ENCODE measurements around the gene VIPR2.

Gene VIPR2

DNA sequence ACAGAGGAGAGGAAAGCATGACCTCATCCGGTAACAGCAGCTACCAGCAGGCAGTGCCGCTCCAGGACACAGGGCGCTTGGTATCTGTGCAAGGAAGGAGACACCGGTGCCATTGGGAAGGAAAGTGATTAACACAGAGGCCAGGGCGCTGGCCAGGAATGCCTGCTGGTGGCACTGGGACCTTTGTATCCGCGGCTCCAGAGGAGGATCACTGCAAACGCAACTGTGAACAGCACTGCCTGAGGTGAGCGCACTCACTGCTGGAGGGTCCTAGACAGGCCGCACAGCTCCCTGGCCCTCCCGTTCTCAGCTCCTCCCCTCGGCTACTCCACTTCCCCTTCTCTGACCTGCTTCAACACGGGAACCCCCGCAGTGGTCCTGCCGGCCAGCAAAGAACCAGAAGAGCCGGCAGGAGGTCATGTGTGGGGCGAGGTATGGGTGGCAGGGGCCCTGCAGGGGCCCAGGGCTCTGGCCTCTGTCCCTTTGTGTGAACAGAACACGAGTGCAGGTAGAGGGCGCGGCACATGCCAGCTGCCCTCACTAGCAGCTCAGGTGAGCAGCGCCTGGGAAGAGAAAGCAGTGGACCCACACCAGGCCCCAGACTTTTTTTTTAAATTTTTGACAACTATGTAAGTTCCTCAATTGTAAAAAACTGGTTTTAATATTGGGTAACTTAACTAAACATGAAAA is 107.6 kb downstream of the VIPR2 start:
- Histone ChIP-seq H3K79me2 (ENCODE audit: insufficient read depth, low read depth) (no peaks in the 10 kb centered on the region), H3K9ac (no peak overlapping the region), H3K27me3 (ENCODE audit: insufficient read depth, low read depth) (no peaks in the 10 kb centered on the region), H3K4me1 (ENCODE audit: low read depth, poor library complexity, severe bottlenecking) (peaks cover 42% of the 10 kb centered on the region), H2AFZ (ENCODE audit: low read depth) (no peak overlapping the region), H3K36me3 (ENCODE audit: insufficient read depth) (no peaks in the 10 kb centered on the region), H3K4me3 (IDR thresholded peaks at IDR 0.05; ENCODE audit: insufficient read depth, low read depth, low read length) (no peak overlapping the region), H3K4me2 (no peak overlapping the region), H3K27ac (peak overlapping the region; percentile 1; the same call in 1 of the 2 replicates), H4K20me1 (ENCODE audit: insufficient read depth) (no peaks in the 10 kb centered on the region)
- TF ChIP-seq, protein P1, sequence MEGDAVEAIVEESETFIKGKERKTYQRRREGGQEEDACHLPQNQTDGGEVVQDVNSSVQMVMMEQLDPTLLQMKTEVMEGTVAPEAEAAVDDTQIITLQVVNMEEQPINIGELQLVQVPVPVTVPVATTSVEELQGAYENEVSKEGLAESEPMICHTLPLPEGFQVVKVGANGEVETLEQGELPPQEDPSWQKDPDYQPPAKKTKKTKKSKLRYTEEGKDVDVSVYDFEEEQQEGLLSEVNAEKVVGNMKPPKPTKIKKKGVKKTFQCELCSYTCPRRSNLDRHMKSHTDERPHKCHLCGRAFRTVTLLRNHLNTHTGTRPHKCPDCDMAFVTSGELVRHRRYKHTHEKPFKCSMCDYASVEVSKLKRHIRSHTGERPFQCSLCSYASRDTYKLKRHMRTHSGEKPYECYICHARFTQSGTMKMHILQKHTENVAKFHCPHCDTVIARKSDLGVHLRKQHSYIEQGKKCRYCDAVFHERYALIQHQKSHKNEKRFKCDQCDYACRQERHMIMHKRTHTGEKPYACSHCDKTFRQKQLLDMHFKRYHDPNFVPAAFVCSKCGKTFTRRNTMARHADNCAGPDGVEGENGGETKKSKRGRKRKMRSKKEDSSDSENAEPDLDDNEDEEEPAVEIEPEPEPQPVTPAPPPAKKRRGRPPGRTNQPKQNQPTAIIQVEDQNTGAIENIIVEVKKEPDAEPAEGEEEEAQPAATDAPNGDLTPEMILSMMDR (conservative IDR thresholded peaks at IDR 0.05; ENCODE audit: low read depth, low read length): no peak

DNA sequence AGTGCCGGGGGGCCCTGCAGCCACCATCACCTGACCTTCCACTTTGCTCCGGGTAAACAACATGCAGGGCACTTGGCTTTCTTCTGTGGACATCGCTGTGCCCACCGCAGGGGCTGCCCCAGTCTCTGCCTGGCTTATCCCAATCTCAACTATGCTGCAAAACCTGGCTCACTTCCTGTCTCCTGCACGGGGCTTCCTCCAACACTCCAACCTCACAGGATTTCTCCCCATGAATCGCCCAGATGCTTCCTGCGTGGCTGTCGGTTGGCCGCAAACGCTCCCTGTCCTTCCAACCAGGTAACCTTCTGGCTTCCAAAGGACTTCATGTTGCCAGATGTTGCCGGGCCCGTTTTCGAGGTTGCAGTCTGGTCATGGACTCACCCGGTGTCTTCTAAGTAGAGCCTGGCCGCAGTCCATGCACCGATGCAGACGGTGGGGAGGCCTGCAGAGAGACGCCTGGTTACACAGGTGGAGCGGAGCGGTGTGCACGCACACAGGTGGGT is 109.0 kb downstream of the VIPR2 start:
- Histone ChIP-seq H3K4me2 (no peak overlapping the region), H2AFZ (ENCODE audit: low read depth) (no peak overlapping the region), H3K9ac (no peak overlapping the region), H3K79me2 (ENCODE audit: insufficient read depth, low read depth) (no peaks in the 10 kb centered on the region), H3K27ac (no peak overlapping the region), H4K20me1 (ENCODE audit: insufficient read depth) (no peaks in the 10 kb centered on the region), H3K36me3 (ENCODE audit: insufficient read depth) (no peaks in the 10 kb centered on the region), H3K27me3 (ENCODE audit: insufficient read depth, low read depth) (no peaks in the 10 kb centered on the region), H3K4me1 (ENCODE audit: low read depth, poor library complexity, severe bottlenecking) (peaks cover 36% of the 10 kb centered on the region), H3K4me3 (IDR thresholded peaks at IDR 0.05; ENCODE audit: insufficient read depth, low read depth, low read length) (no peak overlapping the region)
- TF ChIP-seq, protein P1 (conservative IDR thresholded peaks at IDR 0.05; ENCODE audit: low read depth, low read length): no peak

DNA sequence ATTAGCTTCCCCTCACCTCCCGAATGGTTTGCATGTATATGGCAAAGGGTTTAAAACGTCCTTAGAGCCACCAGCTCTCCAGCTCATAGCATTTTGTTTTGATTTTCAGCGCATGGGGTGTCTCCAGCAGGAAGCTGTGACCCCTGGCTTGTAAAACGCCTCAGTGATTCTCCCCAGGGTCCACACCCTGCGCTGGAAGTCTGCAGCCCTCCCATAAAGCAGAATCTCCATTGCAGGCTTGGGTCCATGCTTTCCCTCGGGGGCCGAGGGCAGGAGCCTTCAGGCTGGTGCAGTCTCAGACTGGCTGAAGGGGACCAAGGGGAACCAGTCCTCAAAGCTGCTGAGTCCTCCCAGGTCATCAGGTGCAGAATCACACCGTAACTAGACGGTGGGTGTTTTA is 109.7 kb downstream of the VIPR2 start:
- Histone ChIP-seq H3K79me2 (ENCODE audit: insufficient read depth, low read depth) (no peaks in the 10 kb centered on the region), H3K4me3 (IDR thresholded peaks at IDR 0.05; ENCODE audit: insufficient read depth, low read depth, low read length) (no peak overlapping the region), H3K36me3 (ENCODE audit: insufficient read depth) (no peaks in the 10 kb centered on the region), H2AFZ (ENCODE audit: low read depth) (no peak overlapping the region), H3K4me2 (no peak overlapping the region), H3K4me1 (ENCODE audit: low read depth, poor library complexity, severe bottlenecking) (peaks cover 30% of the 10 kb centered on the region), H3K27ac (no peak overlapping the region), H4K20me1 (ENCODE audit: insufficient read depth) (no peaks in the 10 kb centered on the region), H3K27me3 (ENCODE audit: insufficient read depth, low read depth) (no peaks in the 10 kb centered on the region), H3K9ac (no peak overlapping the region)
- TF ChIP-seq, protein P1 (conservative IDR thresholded peaks at IDR 0.05; ENCODE audit: low read depth, low read length): no peak

DNA sequence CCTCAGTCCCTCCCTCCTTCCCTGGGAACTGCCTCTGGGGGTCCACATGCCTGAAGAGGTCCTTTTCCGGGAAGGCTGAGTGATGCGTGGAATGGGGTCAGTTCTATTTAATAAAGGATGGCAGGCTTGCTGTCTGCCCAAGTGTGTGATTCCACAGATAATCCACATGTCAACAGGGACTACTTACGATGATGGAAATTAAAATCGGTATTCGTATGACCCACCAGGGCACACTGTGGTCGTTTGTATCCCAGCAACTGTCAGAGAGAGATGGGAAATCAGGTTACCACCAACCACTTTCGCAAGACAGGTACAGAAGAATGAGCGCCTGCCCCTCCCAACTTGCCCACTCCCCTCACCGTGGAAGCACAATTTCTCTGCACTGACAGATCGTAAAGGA is 110.3 kb downstream of the VIPR2 start:
- Histone ChIP-seq H3K9ac (no peak overlapping the region), H3K27me3 (ENCODE audit: insufficient read depth, low read depth) (no peaks in the 10 kb centered on the region), H3K4me1 (ENCODE audit: low read depth, poor library complexity, severe bottlenecking) (peaks cover 24% of the 10 kb centered on the region), H3K36me3 (ENCODE audit: insufficient read depth) (no peaks in the 10 kb centered on the region), H3K4me3 (IDR thresholded peaks at IDR 0.05; ENCODE audit: insufficient read depth, low read depth, low read length) (no peak overlapping the region), H2AFZ (ENCODE audit: low read depth) (no peak overlapping the region), H3K4me2 (no peak overlapping the region), H4K20me1 (ENCODE audit: insufficient read depth) (no peaks in the 10 kb centered on the region), H3K79me2 (ENCODE audit: insufficient read depth, low read depth) (no peaks in the 10 kb centered on the region), H3K27ac (no peak overlapping the region)
- TF ChIP-seq, protein P1 (conservative IDR thresholded peaks at IDR 0.05; ENCODE audit: low read depth, low read length): no peak

All from KMS-11 (cell line).